IMR-90 (cell line): ENCODE data around the gene FER.
"Not testable (repeated sequence)": the region's sequence is repeated elsewhere in the genome, so short reads cannot be mapped to it uniquely, and the experiment has no call there.

ENCODE experiments used
- BHLHE40 ChIP-seq: fragments of 150-350 bp; IDR thresholded peaks from 2 replicates; pipeline ENCODE4 v1.6.1; 2016; ENCODE audit warnings: mild to moderate bottlenecking, low read depth, low read length
- CEBPB ChIP-seq: IDR thresholded peaks from 2 replicates; pipeline ENCODE4 v1.6.1; 2012; ENCODE audit warnings: low read depth, low read length, improper control_type of control experiment
- FOS ChIP-seq: fragments of 150-350 bp; IDR thresholded peaks from 2 replicates; pipeline ENCODE4 v1.6.1; 2016; ENCODE audit warnings: low read depth, low read length
- MAFK ChIP-seq: IDR thresholded peaks from 2 replicates; pipeline ENCODE4 v1.6.1; 2012; ENCODE audit warnings: low read depth, low read length, improper control_type of control experiment
- MAZ ChIP-seq: IDR thresholded peaks from 2 replicates; pipeline ENCODE4 v1.6.1; 2012; ENCODE audit warnings: low read depth, mild to moderate bottlenecking, low read length, improper control_type of control experiment, moderate library complexity, borderline replicate concordance
- MXI1 ChIP-seq: IDR thresholded peaks from 2 replicates; pipeline ENCODE4 v1.6.1; 2012; ENCODE audit warnings: low read depth, mild to moderate bottlenecking, low read length, moderate library complexity, borderline replicate concordance
- POLR2A ChIP-seq: IDR thresholded peaks from 2 replicates; pipeline ENCODE4 v1.6.1; 2012; ENCODE audit warnings: mild to moderate bottlenecking, low read depth, low read length
- RAD21 ChIP-seq: IDR thresholded peaks from 2 replicates; pipeline ENCODE4 v1.6.1; 2012; ENCODE audit warnings: low read length, improper control_type of control experiment
- RCOR1 ChIP-seq: IDR thresholded peaks from 2 replicates; pipeline ENCODE4 v1.6.1; 2012; ENCODE audit warnings: mild to moderate bottlenecking, low read length, improper control_type of control experiment; ENCODE audit not compliant: insufficient replicate concordance
- RFX5 ChIP-seq: IDR thresholded peaks from 2 replicates; pipeline ENCODE4 v1.8.0; 2012; ENCODE audit warnings: low read depth, mild to moderate bottlenecking, low read length, moderate library complexity
- SMC3 ChIP-seq: fragments of 150-350 bp; IDR thresholded peaks from 2 replicates; pipeline ENCODE4 v1.6.1; 2016; ENCODE audit warnings: low read depth, mild to moderate bottlenecking, antibody characterized with exemption, low read length, moderate library complexity
- TF ChIP-seq, protein P1 (sequence below): conservative IDR thresholded peaks from 2 replicates; pipeline ENCODE4 v1.5.1; 2012; ENCODE audit warnings: mild to moderate bottlenecking, low read depth, low read length, improper control_type of control experiment
- TF ChIP-seq, protein P2 (sequence below): fragments of 150-350 bp; IDR thresholded peaks from 2 replicates; pipeline ENCODE4 v1.6.1; 2016; ENCODE audit warnings: low read depth, mild to moderate bottlenecking, low read length, moderate library complexity, borderline replicate concordance
- TF ChIP-seq, protein P3 (sequence below): fragments of 150-350 bp; IDR thresholded peaks from 2 replicates; pipeline ENCODE4 v1.6.1; 2017; ENCODE audit warnings: mild to moderate bottlenecking, antibody characterized with exemption, low read length, low read depth

DNA sequence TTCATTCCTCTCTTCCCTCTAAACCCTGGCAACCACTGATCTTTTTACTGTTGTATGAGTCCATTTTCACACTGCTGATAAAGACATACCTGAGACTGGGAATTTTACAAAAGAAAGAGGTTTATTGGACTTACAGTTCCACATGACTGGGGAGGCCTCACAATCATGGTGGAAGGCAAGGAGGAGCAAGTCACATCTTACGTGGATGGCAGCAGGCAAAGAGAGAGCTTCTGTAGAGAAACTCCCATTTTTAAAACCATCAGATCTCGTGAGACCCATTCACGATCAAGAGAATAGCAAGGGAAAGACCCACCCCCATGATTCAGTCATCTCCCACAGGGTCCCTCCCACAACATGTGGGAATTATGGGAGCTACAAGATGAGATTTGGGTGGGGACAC is 29.9 kb downstream of the FER start:
- TF ChIP-seq, protein P1, sequence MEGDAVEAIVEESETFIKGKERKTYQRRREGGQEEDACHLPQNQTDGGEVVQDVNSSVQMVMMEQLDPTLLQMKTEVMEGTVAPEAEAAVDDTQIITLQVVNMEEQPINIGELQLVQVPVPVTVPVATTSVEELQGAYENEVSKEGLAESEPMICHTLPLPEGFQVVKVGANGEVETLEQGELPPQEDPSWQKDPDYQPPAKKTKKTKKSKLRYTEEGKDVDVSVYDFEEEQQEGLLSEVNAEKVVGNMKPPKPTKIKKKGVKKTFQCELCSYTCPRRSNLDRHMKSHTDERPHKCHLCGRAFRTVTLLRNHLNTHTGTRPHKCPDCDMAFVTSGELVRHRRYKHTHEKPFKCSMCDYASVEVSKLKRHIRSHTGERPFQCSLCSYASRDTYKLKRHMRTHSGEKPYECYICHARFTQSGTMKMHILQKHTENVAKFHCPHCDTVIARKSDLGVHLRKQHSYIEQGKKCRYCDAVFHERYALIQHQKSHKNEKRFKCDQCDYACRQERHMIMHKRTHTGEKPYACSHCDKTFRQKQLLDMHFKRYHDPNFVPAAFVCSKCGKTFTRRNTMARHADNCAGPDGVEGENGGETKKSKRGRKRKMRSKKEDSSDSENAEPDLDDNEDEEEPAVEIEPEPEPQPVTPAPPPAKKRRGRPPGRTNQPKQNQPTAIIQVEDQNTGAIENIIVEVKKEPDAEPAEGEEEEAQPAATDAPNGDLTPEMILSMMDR = not testable (repeated sequence)
- TF ChIP-seq POLR2A, RAD21, MAFK, MAZ, MXI1, SMC3, RFX5, CEBPB, FOS, RCOR1, BHLHE40: not testable (repeated sequence)
- TF ChIP-seq, protein P2, sequence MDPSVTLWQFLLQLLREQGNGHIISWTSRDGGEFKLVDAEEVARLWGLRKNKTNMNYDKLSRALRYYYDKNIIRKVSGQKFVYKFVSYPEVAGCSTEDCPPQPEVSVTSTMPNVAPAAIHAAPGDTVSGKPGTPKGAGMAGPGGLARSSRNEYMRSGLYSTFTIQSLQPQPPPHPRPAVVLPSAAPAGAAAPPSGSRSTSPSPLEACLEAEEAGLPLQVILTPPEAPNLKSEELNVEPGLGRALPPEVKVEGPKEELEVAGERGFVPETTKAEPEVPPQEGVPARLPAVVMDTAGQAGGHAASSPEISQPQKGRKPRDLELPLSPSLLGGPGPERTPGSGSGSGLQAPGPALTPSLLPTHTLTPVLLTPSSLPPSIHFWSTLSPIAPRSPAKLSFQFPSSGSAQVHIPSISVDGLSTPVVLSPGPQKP = not testable (repeated sequence)
- TF ChIP-seq, protein P3, sequence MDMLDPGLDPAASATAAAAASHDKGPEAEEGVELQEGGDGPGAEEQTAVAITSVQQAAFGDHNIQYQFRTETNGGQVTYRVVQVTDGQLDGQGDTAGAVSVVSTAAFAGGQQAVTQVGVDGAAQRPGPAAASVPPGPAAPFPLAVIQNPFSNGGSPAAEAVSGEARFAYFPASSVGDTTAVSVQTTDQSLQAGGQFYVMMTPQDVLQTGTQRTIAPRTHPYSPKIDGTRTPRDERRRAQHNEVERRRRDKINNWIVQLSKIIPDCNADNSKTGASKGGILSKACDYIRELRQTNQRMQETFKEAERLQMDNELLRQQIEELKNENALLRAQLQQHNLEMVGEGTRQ = not testable (repeated sequence)
